Superior temporal gyrus (tissue), 1 donor: Measurements from ENCODE around the gene GALNT13.
A peak's percentile ranks its signal among the peaks of the same experiment; 100 is the strongest.

Source experiments
- DNase-seq: peaks from one replicate; pipeline ENCODE4 v3.0.0-alpha.2; 2016; ENCODE audit errors: extremely low spot score

The GALNT13 gene

DNA sequence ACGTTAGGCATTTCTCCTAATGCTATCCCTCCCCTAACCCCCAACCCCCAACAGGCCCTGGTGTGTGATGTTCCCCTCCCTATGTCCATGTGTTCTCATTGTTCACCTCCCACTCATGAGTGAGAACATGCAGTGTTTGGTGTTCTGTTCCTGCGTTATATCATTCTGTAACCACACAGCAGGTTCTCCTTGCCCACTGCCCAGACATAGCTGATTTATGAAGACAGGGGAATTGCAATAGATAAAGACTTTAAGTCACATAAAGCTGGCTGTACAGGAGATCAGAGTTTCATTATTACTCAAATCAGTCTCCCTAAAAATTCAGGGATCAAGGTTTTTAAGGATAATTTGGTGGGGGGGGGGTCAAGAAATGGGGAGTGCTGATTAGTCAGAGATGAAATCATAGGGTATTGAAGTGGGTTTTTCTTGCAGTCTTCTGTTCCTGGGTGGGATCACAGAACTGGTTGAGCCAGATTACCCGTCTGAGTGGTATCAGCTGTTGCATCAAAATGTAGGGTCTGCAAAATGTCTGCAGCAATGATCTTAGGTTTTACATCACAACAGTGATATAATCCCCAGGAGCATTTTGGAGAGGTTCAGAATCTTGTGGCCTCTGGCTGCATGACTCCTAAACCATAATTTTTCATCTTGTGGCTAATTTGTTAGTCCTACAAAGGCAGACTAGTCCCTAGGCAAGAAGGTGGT lies 434.7 kb downstream of the GALNT13 start:
- DNase-seq, result no peak

DNA sequence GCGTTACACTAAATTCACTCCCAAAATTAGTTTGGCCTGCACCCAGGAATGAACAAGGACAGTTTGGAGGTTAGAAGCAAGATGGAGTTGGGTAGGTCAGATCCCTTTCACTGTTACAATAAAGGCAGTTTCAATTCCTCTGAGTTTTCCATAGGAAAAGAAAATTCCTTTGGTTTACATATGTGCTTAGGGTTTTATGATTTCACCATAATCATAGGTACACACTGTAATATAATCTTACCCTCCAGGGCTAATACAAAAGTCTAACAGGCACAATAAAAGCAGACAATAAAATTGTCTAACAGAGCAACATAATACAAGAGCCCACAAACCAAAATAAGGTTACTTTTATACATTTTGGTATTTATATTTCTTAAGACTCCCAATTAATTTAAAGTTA lies 435.3 kb downstream of the GALNT13 start:
- no peak for DNase-seq

DNA sequence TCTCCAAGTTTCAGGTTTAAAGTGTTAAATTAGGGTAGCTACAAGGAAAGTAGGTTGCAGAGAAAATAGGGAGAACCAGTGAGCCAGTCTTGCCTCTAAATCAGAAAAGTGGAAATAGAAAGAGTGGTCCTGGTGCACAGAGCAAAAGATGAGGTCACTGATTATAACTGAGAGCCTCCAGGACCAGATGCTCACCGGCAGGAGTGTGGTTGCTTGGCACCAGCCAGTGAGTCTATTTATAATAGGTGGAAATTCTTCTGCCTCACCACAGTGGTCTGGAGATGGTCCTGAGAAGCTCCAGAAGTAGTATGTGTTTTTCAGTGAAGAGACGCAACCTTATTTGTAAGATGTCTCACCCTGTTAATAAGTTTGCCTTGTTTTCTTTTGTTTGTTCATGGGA lies 452.9 kb downstream of the GALNT13 start:
- no peak for DNase-seq

GRCh38 chr2:154329510-154329909 lies 457.8 kb downstream of the GALNT13 start:
- no peak for DNase-seq

GRCh38 chr2:154331784-154332183 lies 460.1 kb downstream of the GALNT13 start:
- no peak for DNase-seq

DNA sequence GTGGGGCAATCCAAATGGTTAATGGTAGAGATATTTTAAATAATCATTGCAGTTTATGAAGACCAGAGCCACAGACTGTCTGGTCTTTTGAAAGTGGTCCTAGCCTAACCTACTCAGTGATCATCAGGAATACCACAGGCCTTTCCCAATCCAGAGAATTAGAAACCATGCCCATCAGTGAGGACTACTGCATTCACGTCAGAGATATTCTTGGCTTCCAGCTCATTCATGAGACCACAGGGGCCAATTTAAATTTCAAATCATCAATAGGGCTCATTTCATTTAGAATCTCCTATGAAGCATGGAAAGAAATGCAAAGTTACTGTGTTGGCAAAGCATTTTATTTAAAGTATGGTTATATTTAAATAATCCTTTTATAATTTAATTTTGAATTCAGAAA lies 464.5 kb downstream of the GALNT13 start:
- DNase-seq, result no peak

DNA sequence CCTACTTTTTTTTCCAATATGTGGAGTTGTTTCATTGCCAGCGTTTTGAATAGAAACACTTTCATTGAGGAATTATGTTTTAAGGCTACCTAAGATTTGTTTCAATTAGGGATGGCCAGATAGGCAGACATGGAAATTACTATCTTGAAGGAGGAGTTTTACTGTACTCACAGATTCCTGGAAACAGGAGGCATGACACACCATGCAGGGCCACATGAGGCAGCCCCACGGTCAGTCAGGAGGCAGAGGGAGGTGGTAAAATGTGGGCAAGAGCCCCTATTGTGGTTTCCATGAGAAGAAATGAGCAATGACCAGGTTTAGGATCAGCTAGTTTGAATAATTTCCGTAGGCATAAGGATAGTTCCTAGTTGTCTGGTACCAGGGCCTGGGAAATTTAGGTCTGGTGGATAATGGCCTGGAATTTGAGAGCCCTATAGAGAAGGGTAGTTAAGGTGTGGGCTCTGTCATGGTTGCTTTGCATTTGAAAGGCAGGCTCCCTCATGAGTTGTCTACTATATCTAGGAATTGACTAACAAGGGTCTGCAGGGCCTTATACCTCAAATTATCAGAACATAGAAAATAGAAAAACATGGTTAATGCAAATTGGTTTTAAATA lies 466.7 kb downstream of the GALNT13 start:
- DNase-seq, result no peak

- peak; percentile 31 for DNase-seq
Observed at GRCh38 chr2:154343282-154343681, 471.6 kb downstream of the GALNT13 start.

DNA sequence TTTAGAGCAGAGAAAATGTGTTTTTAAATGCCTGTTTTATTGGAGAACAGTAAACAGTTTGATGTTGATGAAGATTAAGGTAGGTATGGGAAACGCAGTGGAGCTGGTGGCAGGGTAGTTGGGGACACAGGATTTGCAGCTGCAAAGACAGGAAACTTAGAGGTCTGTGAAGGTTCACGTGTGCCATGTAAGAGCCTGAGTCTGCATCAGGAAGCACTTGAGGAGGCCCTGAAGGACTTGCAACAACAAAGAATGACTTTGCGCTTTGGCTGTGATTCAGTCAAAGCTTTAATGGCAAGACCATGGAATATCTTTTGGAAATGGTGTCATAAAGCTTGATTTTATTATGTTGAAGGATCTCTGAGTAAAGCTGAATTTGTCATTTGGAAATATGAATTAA lies 479.2 kb downstream of the GALNT13 start:
- no peak for DNase-seq

- no peak for DNase-seq
Observed at GRCh38 chr2:154361276-154361675, 489.6 kb downstream of the GALNT13 start.

- no peak for DNase-seq
Observed at GRCh38 chr2:154368153-154368552, 496.4 kb downstream of the GALNT13 start.

- no peak for DNase-seq
Observed at GRCh38 chr2:154370873-154371272, 499.2 kb downstream of the GALNT13 start.

- DNase-seq, result no peak
Observed at GRCh38 chr2:154374416-154374815, 502.7 kb downstream of the GALNT13 start.

GRCh38 chr2:154375579-154375931 lies 503.8 kb downstream of the GALNT13 start:
- peak; percentile 90 for DNase-seq

DNA sequence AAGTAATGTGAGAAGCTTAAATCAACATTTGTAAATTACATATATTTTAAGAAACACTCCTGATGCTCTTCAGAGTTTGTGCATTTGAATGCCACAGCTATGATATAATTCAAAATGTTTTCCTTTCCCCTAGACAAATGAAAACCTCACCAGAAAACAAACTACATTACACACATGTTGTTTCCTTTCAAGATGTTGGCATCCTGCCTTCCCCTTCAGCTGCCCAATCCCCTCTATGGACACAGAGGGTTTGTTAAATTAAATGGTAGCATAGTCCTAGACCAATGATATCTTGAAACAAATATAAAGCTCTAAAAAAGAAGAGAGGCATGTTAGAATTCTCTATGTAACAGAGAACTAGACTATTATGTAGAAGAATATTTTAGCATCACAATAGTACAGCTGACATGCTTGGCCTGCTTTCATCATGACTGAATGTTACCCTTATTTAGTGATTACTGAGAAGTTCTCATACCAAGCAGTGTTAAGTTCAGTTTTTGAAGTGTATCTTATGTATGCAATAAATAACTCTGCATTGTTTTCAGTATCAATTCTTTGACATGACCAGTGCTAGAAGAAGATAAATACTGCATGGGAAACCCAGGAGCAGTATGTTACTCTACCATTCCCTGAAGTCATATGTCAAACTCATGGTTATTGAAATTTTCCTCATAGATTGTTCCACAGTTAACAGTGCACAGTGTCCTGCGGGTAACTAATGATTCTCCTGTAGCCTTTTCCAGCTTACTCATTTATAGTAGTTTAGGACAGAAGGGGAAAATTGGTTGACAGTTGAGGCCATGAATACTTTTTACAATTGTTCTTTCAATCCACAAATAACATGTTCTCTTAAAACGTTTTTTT lies 510.4 kb downstream of the GALNT13 start:
- no peak for DNase-seq

DNA sequence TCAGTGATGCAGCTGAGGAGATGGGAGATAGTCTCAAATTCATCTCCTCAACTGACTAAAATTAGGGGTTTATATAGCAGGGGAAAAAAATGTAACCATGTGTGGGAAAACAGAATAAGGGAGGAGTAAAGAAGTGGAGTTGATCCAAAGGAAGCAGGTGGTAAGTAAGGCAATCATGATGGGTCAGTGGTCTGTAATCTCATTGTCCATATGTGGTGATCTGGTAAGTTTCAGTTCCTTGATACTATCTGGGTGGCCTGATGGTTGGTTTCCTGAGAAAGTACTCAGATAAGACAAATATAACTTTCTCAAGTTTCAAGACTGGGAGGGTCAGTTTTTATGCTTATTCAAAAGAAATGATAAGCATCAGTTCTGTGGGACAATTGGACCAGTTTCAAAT lies 514.5 kb downstream of the GALNT13 start:
- no peak for DNase-seq

DNA sequence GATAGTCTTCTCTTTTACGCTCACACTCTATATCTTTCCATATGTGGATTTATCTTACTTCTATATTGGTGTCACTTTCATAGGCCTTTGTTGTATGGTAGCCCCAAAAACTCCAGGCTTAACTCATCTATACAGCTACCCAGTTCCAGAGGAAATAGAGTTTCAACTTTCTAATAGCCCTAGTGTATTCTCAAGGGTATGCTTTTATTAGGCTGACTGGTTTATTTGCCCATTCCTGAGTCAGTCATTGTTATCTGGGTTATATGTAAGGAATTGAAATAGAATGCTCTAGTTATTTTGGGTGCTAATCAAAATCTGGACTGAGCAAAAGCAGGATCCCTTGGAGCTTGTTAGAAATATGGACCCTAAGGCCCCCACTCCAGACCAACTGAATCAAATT lies 519.3 kb downstream of the GALNT13 start:
- no peak for DNase-seq

DNA sequence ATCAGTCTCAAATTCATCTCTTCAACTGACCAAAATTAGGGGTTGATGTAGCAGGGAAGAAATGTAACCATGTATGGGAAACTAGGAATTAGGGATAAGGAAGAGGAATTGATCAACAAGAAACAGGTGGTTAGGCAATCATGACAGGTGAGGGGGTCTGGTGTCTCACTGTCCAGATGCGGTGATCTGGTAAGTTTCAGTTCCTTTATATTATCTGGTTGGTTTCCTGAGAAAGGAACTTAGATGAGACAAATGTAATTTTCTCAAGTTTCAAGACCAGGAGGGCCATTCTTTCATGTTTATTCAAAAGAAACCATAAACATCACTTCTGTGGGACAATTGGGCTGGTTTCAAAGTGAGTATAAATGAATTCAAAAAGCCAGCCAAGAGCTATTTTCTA lies 520.5 kb downstream of the GALNT13 start:
- DNase-seq, result no peak

GRCh38 chr2:154394600-154394999 lies 522.9 kb downstream of the GALNT13 start:
- no peak for DNase-seq

DNA sequence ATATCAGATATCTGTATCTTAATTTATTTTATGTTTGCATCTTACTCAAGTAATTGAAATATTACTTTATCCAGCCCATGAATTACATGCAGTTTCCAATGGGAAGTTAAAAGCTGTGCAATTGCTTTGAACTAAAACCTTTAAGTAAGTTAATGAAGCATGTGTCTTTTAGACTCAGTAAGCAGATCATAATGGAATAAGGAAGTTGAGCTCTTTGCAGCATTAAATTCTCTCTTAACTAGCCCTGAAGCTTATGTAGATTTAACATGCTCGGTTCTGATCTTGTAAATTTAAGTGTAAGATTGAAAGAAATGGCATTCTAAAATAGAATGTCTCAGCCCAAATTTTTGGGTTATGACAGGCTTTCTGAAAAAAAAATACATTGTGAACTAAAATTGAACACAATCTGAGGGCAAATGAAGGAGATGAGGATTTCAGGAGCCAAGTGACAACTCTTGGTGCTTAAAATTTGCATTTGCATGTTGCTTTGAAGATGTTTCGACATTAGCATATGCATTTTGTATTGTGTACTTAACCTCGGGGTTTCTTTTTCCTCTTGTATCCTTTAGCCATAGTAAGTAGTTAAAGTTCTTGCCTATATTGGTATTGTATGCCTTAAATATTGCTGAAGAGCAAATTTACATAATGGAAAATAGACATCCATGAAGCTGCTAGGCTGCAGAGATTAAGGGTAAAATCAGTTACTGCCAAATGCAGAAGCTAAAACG lies 529.0 kb downstream of the GALNT13 start:
- peak; percentile 48 for DNase-seq

DNA sequence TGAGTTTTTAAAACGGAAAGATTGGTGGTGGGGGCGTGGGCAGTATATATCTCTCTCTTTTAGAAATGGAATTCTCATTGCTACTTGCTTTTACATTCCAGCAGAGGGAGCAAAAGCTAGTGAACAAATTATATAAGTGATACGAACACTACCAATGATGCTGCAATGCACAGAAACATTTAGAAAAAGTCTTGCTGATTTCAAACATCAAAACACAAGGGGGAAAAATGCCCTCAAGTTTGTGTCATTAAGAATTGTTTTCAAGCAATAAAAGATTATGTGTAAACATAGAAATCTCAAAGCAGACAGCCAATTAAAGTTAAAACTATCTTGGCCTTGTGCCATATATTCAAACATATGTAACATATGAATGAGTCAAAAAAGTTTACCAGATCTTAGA lies 530.5 kb downstream of the GALNT13 start:
- DNase-seq, result peak; percentile 77

GRCh38 chr2:154403242-154403790 lies 531.6 kb downstream of the GALNT13 start:
- DNase-seq, result no peak
